HG03095 (cell line): ENCODE measurements around the gene PTGS1.
"Not testable (repeated sequence)": the region's sequence is repeated elsewhere in the genome, so short reads cannot be mapped to it uniquely, and the experiment has no call there.

ENCODE experiments used
- ATAC-seq: cut with Tn5 transposase; IDR thresholded peaks from one replicate; pipeline ENCODE4 v1.9.1; 2021; ENCODE audit warnings: moderate library complexity; ENCODE audit not compliant: unreplicated experiment

The PTGS1 gene

DNA sequence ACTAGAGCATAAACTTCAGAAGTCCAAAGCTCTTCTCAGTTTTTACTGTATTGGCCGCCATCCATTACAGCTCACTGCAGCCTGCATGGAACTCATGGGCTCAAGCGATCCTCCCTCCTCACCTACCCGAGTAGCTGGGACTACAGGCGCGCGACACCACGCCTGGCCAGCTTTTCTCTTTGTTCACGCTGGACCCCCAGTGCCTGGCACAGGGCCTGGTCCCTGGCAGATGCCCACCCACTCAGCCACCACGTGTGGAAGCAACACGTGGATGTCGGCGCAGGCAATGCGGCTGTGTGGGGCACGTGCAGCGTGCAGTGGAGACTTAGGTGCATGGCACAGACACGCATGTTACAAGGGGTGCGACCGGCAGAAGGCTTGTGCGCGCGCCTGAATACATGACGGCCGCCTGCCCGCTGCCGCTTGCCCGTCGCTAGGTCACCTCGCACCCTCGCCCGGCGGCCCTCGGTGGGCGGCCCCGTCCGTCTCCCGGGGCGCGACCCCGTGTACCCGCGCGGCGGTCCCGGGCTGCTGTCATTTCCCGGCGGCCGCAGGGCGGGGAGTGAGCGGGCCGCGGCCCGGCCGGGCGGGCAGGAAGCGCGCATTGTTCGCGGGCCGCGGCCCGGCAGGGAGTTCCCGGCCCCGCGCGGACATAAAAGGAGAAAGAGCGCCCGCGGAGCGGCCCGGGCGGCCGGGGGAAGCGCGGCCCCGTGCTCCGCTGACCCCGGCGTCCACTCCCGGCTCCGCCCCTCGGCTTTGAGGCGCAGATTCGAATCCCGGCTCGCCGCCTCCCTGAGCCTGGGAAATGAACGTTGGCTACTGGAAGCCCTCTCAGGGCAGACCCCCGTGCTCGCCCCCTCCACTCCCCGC is 24.1 kb upstream of the PTGS1 start:
- no peak for ATAC-seq

GRCh38 chr9:122347348-122348287 is 23.2 kb upstream of the PTGS1 start:
- no peak for ATAC-seq

- no peak for ATAC-seq
Measured at GRCh38 chr9:122348288-122348777, 22.5 kb upstream of the PTGS1 start.

- ATAC-seq, result no peak
Measured at GRCh38 chr9:122348791-122349190, 22.0 kb upstream of the PTGS1 start.

GRCh38 chr9:122349201-122349600 is 21.6 kb upstream of the PTGS1 start:
- ATAC-seq, result no peak

GRCh38 chr9:122350577-122351355 is 20.1 kb upstream of the PTGS1 start:
- ATAC-seq, result peak; percentile 78

DNA sequence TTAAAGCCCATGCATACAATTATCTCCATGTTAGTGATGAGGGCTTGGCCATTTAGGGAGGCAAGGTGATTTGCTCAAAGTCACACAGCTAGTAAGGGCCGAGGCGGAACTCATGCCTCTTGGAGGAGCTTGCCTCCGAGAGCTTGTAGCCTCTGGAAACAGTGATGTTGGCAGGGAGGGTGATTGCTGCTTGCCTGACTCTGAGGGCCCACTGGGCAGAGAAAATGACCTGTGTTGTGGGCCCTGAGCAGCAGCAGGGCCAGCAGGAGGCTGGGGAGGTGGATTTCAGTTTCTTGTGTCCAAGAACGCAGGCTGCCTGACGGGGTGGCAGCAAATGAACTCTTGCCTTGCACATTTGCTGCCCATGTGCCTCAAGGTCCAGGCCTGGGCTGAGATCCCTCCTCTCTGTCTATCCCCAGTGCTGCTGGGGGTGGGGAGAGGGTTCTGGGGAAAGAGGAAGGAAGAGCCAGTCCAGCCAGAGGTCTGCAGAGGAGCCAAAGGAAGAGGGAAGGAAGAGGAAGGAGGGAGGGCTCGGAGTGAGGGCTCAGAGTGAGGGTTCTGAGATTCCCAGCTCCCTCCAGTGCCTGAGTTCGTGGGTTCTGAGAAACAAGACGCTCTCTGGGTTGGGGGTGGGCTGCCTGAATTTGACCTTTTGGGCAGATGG is 16.2 kb upstream of the PTGS1 start:
- no peak for ATAC-seq

DNA sequence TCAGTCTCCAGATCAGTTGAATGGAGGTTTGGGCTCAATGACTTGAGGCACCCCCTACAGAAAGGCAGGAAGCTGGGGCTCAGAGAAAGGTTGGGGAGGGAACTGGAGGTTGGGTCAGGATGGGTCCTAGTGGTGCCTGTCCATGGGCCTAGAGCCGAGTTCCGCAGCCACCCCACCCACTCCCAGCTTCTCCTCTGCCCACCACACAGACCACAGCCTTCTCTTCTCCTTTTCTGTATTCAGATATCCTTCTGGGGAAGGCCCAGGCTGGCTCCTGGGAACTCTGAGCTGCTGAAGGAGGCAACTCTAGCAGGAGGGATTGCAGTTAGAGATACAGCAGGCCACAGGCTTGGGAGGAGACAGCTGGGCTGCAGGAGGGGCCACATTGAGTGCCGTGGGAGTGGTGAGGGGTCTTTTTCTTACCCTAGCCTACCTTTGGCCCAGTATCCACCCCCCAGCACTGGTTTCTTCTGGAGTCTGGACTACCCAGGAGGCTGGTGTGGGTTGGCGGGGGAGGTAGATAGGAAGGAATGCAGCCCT is 15.4 kb upstream of the PTGS1 start:
- no peak for ATAC-seq

GRCh38 chr9:122356627-122357026 is 14.2 kb upstream of the PTGS1 start:
- ATAC-seq, result no peak

DNA sequence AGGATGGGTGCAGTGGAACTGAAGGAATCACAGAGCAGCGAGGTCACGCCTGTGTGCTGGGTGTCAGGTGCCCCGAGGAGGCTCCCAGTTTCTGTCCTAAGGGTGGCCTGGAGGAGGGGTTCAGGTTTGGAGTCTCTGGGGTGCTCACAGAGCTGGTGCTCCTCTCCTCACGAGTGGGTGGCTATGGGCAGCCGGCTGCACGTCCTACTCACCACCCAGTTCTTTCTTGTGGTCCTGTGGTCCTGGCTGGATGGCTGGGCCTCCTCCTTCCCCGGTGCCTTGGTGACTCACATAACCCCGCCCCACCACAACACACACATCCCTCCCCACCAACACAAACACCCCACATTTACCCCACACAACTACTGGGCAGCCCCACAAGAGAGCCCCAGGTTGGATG is 9.9 kb upstream of the PTGS1 start:
- ATAC-seq, result no peak

DNA sequence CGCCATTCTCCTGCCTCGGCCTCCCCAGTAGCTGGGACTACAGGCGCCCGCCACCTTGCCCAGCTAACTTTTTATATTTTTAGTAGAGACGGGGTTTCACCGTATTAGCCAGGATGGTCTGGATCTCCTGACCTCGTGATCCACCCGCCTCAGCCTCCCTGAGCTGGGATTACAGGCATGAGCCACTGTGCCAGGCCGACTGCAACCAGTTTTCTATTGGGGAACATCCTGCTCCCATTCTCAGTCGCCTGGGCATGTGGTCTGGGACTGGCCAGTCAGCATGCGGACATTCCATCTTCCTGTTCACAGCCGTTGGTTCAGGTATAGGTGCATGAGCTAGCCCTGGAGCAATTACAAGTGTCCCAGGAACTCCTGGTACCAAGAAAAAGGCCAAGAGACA is 7.7 kb upstream of the PTGS1 start:
- not testable (repeated sequence) for ATAC-seq

- ATAC-seq, result no peak
Measured at GRCh38 chr9:122364117-122364782, 6.6 kb upstream of the PTGS1 start.

DNA sequence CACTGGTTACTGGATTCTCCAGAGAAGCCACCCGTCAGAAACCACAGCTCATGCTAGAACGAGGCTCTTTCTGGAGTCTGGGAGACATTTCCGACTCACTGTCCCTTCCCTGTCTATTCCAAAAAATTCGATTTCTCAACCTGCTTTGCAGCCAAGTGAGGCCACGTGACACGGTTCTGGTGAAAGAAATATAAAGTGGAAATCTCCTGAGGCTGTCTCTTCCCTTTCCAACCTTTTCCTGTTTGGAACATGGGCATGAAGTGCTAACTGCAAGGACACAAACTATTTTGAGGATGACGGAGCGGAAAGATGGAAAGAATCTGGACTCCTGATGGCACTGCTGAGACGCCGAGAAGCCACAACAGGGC is 6.1 kb upstream of the PTGS1 start:
- ATAC-seq, result no peak

- ATAC-seq, result no peak
Measured at GRCh38 chr9:122366074-122366660, 4.7 kb upstream of the PTGS1 start.

DNA sequence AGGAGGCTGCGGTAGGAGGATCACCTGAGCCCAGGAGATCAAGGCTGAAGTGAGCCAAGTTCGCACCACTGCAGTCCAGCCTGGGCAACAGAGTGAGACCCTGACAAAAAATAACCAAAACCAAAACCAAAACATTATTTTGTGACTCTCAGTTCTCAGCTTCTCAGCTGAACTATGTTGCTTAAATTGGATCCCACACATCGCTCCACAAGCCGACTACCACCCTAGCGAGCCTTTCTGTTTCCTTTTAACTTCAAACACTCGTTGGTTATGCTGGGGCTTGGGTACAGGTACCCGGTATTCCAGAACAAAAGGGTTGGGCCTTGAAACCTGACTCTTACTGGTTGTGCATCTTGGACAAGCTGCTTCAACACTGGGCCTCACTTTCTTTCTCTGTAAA is 3.8 kb upstream of the PTGS1 start:
- ATAC-seq, result no peak

DNA sequence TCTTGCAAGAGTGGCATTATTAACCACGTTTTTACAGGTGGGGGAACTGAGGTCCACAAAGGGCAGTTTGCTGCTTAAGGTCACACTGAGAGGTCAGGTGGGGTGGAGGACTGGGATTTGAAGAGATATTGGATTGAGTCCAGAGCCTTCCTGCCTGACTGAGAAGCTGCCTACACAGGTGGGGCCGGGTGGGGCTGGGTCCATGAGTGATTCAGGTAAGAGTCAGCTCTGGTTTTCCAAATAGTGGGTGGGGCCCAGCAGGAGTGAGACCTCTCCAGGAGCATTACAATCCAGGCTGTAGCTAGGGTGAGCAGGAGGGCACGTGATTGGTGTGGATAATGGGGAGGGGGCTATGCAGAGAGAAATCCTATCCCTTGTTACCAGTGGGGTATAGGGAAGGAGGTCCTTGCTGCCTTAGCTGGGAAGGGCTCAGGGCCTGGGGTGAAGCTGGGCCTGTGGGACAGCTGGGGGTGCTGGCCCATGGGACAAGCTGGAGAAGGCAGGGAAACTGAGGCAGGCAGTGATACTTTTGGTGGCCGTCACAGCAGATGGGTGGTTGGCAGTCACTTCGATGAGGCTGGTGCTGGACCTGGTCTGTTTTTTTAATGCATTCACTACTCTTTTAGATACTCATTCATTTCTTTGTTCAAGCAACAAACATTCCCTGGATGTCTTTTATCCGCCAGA is 2.9 kb upstream of the PTGS1 start:
- no peak for ATAC-seq

DNA sequence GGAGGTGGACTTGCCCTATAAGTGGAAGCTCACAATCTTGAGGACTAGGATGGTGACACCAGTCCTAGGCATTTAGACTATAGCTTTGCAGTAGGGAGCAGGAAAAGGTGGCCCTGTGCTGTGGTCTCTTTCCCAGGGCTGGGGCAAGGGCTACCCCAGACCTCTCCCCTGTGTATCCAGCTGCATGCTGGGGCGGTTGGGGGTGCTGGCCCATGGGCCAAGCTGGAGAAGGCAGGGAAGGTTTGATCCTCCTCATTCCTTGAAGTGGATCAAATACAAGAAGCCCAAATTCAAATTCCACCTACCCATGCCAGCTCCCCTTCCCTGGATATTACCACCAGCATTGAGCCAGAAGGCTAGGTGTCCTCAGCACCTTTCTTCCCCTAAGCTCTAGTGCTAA is 2.2 kb upstream of the PTGS1 start:
- no peak for ATAC-seq

- peak; percentile 41 for ATAC-seq
Measured at GRCh38 chr9:122370303-122370702, 521 bp upstream of the PTGS1 start.

DNA sequence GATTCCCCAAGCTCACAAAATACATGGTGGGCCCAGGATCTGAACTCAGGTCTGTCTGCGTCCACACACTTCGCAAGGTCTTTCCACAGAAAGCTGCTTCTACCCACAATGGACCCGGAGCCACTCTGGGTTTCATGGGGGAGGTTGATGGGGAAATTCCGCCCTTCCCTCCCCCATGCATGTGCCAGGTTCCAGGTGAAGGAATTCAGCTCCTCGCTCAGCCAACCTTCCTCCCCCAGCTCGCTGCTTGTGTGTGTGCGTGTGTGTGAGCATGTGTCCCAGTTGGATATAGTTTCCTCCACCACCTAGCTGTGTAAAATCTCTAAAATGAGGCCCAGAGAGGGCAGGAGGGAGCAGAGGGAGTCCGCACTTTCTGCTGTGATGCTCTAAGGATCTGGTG is 1.0 kb downstream of the PTGS1 start:
- ATAC-seq, result no peak
